HG03520 (cell line): ENCODE measurements around the gene PM20D2.

Experiments
- ATAC-seq: cut with Tn5 transposase; IDR thresholded peaks from one replicate; pipeline ENCODE4 v1.9.1; 2021; ENCODE audit warnings: mild to moderate bottlenecking, moderate library complexity; ENCODE audit not compliant: unreplicated experiment

The PM20D2 gene

GRCh38 chr6:89200706-89201215 is 54.9 kb downstream of the PM20D2 start:
- no peak for ATAC-seq

GRCh38 chr6:89204096-89204495 is 58.2 kb downstream of the PM20D2 start:
- ATAC-seq: no peak

GRCh38 chr6:89205819-89206218 is 60.0 kb downstream of the PM20D2 start:
- ATAC-seq: no peak

GRCh38 chr6:89208551-89208950 is 62.7 kb downstream of the PM20D2 start:
- ATAC-seq: no peak

GRCh38 chr6:89209457-89209856 is 63.6 kb downstream of the PM20D2 start:
- ATAC-seq: no peak

GRCh38 chr6:89212472-89212871 is 66.6 kb downstream of the PM20D2 start:
- no peak for ATAC-seq

GRCh38 chr6:89214197-89214596 is 68.3 kb downstream of the PM20D2 start:
- ATAC-seq: no peak
